HepG2 (cell line): ENCODE results near the gene GPR101. TPM values are rescaled to one million over a fixed set of nuclear protein-coding genes. Genes with fewer than 3 reads are reported as not detected.

Source experiments
- ATAC-seq: fragments of 200-7000 bp; cut with Tn5 transposase; 3 replicates; pipeline ENCODE4 v1.9.1; 2020; ENCODE audit warnings: mild to moderate bottlenecking, moderate library complexity
- BruUV-seq: library from RNA; stranded (reverse); fragments of 400-500 nt; replicated peaks from 2 replicates; lab custom pipeline; 2021; lab: Mats Ljungman, UMichigan
- CTCF ChIA-PET: fragments of 300-600 bp; formaldehyde crosslinking; extraction: SDS; loops from one replicate; lab custom pipeline; 2021; ENCODE audit warnings: low total read pairs, inconsistent platforms, low intra/inter-chr PET ratio; lab: Yijun Ruan, JAX
- POLR2A ChIA-PET: fragments of 350-600 bp; sonication (Branson Sonifier 250); formaldehyde crosslinking; loops from one replicate; lab custom pipeline; 2020; ENCODE audit warnings: antibody characterized with exemption, inconsistent platforms; lab: Yijun Ruan, JAX
- DNase-seq: peaks from one replicate; pipeline ENCODE4 v3.0.0-alpha.2; 2015; ENCODE audit warnings: low spot score
- FAIRE-seq: peaks from 3 replicates; lab custom pipeline; 2011; peaks lifted over from hg19 to GRCh38; lab: Jason Lieb, UNC
- H2AFZ ChIP-seq: one replicate; pipeline ENCODE4 v1.6.1; 2011; ENCODE audit warnings: low read length, inconsistent platforms
- H3K27ac ChIP-seq: fragments of 300-600 bp; 3 replicates; pipeline ENCODE4 v1.8.0; 2011; ENCODE audit warnings: mixed run types, mild to moderate bottlenecking, mixed read lengths, low read length, inconsistent platforms; ENCODE audit not compliant: insufficient read depth; ENCODE audit errors: extremely low read length
- H3K27me3 ChIP-seq, 2 experiments: fragments of 200-600 bp in 1 of 2; 2 replicates in 1 of 2; 3 replicates in 1 of 2; pipeline versions ENCODE4 v1.6.0 to v1.8.0; 2011; ENCODE audit warnings: low read length in 2 of 2, mild to moderate bottlenecking in 2 of 2, moderate library complexity in 2 of 2, inconsistent platforms in 1 of 2; ENCODE audit not compliant: insufficient read depth in 2 of 2, control insufficient read depth in 1 of 2
- H3K36me3 ChIP-seq, 2 experiments: fragments of 200-600 bp in 1 of 2; replicated peaks in 1 of 2; 2 replicates in 1 of 2; 3 replicates in 1 of 2; pipeline versions ENCODE4 v1.5.1 to v1.8.0; 2011; ENCODE audit warnings: low read length in 2 of 2, inconsistent platforms in 1 of 2; ENCODE audit not compliant: insufficient read depth in 2 of 2, control insufficient read depth in 1 of 2
- H3K4me1 ChIP-seq: 2 replicates; pipeline ENCODE4 v1.5.1; 2012; ENCODE audit warnings: low read length, inconsistent platforms; ENCODE audit not compliant: insufficient read depth
- H3K4me2 ChIP-seq: 2 replicates; pipeline ENCODE4 v1.6.0; 2011; ENCODE audit warnings: low read depth, low read length, inconsistent platforms
- H3K4me3 ChIP-seq, 3 experiments: fragments of 200-600 bp in 1 of 3; sonication (generic), shearing (Covaris generic) in 1 of 3; replicated peaks in 1 of 3; 2 replicates each; pipeline ENCODE4 v1.5.1; 2011 to 2016; ENCODE audit warnings: low read length in 3 of 3, inconsistent platforms in 2 of 3, low read depth in 2 of 3, mild to moderate bottlenecking in 2 of 3, control low read depth in 1 of 3, mixed read lengths in 1 of 3; ENCODE audit not compliant: insufficient read depth in 1 of 3
- H3K79me2 ChIP-seq: one replicate; pipeline ENCODE4 v1.6.1; 2011; ENCODE audit warnings: low read length, inconsistent platforms; ENCODE audit not compliant: insufficient read depth
- H3K9ac ChIP-seq: 2 replicates; pipeline ENCODE4 v1.6.0; 2011; ENCODE audit warnings: mild to moderate bottlenecking, low read depth, low read length, inconsistent platforms; ENCODE audit not compliant: insufficient read depth
- H3K9me3 ChIP-seq: 2 replicates; pipeline ENCODE4 v1.5.1; 2012; ENCODE audit warnings: mild to moderate bottlenecking, low read length
- H4K20me1 ChIP-seq: 2 replicates; pipeline ENCODE4 v1.6.0; 2011; ENCODE audit warnings: inconsistent platforms, mild to moderate bottlenecking, low read length, moderate library complexity; ENCODE audit not compliant: insufficient read depth
- EEA1 ChIP-seq: sonication (generic); formaldehyde crosslinking; IDR thresholded peaks from 2 replicates; pipeline ENCODE4 v1.5.1; 2020; ENCODE audit warnings: mild to moderate bottlenecking, missing genetic modification reagents, borderline replicate concordance
- HNRNPL ChIP-seq: fragments of 200-400 bp; formaldehyde crosslinking; IDR thresholded peaks from 2 replicates; pipeline ENCODE4 v1.6.1; 2017; ENCODE audit warnings: mild to moderate bottlenecking, low read depth, low read length
- MAZ ChIP-seq, 2 experiments: sonication (generic) in 1 of 2; formaldehyde crosslinking in 1 of 2; IDR thresholded peaks; 2 replicates each; pipeline versions ENCODE4 v1.5.0 to v1.6.1; 2012 to 2020; ENCODE audit warnings: low read depth in 2 of 2, mild to moderate bottlenecking in 2 of 2, borderline replicate concordance in 1 of 2, improper control_type of control experiment in 1 of 2, low read length in 1 of 2, missing genetic modification reagents in 1 of 2, moderate library complexity in 1 of 2
- RBM39 ChIP-seq: fragments of 200-400 bp; formaldehyde crosslinking; IDR thresholded peaks from one replicate; pipeline ENCODE4 v1.6.1; 2018; ENCODE audit warnings: antibody characterized with exemption, mild to moderate bottlenecking, low read depth, low read length; ENCODE audit not compliant: poor library complexity, severe bottlenecking
- SIN3B ChIP-seq: fragments of 150-350 bp; IDR thresholded peaks from 2 replicates; pipeline ENCODE4 v1.6.1; 2014; ENCODE audit warnings: low read length
- SOX13 ChIP-seq, 3 experiments: fragments of 450-650 bp in 1 of 3; sonication (generic) in 1 of 3; formaldehyde crosslinking in 1 of 3; IDR thresholded peaks in 2 of 3; conservative IDR thresholded peaks in 1 of 3; 2 replicates each; pipeline versions ENCODE4 v1.5.0 to v1.6.1; 2016 to 2020; ENCODE audit warnings: antibody characterized with exemption in 1 of 3, mild to moderate bottlenecking in 1 of 3, missing compliant biosample characterization in 1 of 3, missing genetic modification reagents in 1 of 3, moderate library complexity in 1 of 3
- TAF1 ChIP-seq: sonication (generic); formaldehyde crosslinking; IDR thresholded peaks from 2 replicates; pipeline ENCODE4 v1.4.0; 2020; ENCODE audit warnings: missing genetic modification reagents
- WGBS: methylation state at CpG from one replicate; pipeline ENCODE4 v1.1.6; 2017; ENCODE audit warnings: low lambda C conversion rate; 5-methylcytosine and 5-hydroxymethylcytosine counted together
- in situ Hi-C: cut with HindIII; loops from 2 replicates; pipeline ENCODE4 v1.10.0; 2017; ENCODE audit warnings: low pct_unique_long_range_greater_than_20kb; ENCODE audit not compliant: extremely low pct_ligation_motif_present
- intact Hi-C: fragments of 100-400 bp; cut with micrococcal nuclease; formaldehyde crosslinking; loops from one replicate; pipeline ENCODE4 v1.10.0; 2022; ENCODE audit not compliant: unreplicated experiment
- polyA plus RNA-seq, 8 experiments: library from polyadenylated mRNA; depleted of rRNA in 3 of 8; stranded (reverse) in 7 of 8; unstranded in 1 of 8; fragments of >200 nt; fragmentation: Illumina TruSeq in 4 of 8; extraction: Trizol in 4 of 8; gene quantifications; 2 replicates each; pipeline versions ENCODE4 v1.2.1 to v1.2.3, GENCODE V29; 2011 to 2016; ENCODE audit warnings: low read depth in 4 of 8, missing spikeins in 1 of 8, mixed read lengths in 1 of 8; ENCODE audit not compliant: insufficient read depth in 1 of 8
- total RNA-seq, 5 experiments: library from RNA; depleted of rRNA; stranded (reverse); fragments of >200 nt; fragmentation: Illumina TruSeq; extraction: Trizol; gene quantifications; 2 replicates each; pipeline ENCODE4 v1.2.3, GENCODE V29; 2016; ENCODE audit warnings: low read depth in 1 of 5

Gene GPR101
- total and polyA plus RNA-seq, 2 of the 13 experiments (the other 11 are each of a cell fraction or from before 2014, with no cell fraction given), result not detected

DNA sequence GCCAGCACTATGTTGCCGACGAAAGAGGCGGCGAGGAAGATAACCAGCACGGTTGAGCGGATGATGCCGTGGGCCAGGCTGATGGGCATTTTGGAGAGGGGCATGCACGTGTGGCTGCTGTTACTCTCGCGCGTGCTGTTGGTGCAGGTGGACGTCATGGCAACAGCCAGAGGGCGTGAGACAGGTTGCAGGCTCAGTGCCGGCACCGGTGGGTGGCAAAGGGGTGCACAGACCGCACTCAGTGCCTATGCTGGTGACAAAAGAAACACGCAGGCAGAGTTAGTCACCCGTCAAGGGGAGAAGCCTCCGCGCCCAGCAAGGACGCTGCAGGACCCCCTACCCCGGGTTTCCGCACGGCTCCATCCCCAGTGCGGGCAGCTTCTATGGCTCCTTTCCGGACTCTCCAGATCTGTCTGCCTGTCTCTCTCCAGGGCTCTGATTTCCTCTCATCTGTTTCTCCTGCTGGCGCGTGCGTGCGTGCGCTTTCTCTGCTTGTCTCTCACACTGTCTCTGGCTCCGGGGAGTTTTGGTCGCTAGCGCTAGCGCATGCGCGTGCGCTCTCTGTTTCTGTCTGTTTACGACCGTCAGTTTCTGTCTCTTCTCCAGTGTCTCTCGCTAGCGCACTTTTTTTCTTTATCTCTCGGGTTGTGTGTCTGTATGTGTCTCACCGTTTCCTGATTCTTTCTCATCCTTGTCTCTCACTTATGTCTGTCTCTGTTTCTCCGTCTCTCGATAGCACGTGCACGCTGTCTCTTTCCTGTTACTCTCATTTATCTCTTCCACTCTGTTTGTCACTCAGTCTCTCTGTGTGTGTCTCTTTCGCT is 2.1 kb downstream of the GPR101 start:
- FAIRE-seq, result no peak
- BruUV-seq, result no TSS peak
- POLR2A ChIA-PET, result no interaction called here

GRCh38 chrX:137031039-137031438 is 2.8 kb downstream of the GPR101 start:
- H3K4me1 ChIP-seq, result no peaks in the 10 kb centered on the region
- no peak overlapping the region for H3K27ac ChIP-seq
- no peak overlapping the region for H3K4me2 ChIP-seq
- BruUV-seq, result no TSS peak
- H3K9ac ChIP-seq, result no peak overlapping the region
- no peak for DNase-seq
- no peak for FAIRE-seq
- H3K4me3 ChIP-seq, result no peak overlapping the region
- H3K9me3 ChIP-seq, result no peaks in the 10 kb centered on the region
- H3K79me2 ChIP-seq, result no peaks in the 10 kb centered on the region
- no peak for ATAC-seq
- H4K20me1 ChIP-seq, result no peaks in the 10 kb centered on the region
- no peak for TF ChIP-seq TAF1 (CRISPR knock-in tag)
- TF ChIP-seq HNRNPL, result no peak
- TF ChIP-seq SIN3B, result no peak
- TF ChIP-seq MAZ (IDR thresholded peaks at IDR 0.05; ENCODE audit: borderline replicate concordance, low read depth, low read length), result no peak
- TF ChIP-seq MAZ (CRISPR knock-in tag; IDR thresholded peaks at IDR 0.05; ENCODE audit: low read depth), result no peak
- TF ChIP-seq EEA1, result no peak
- TF ChIP-seq, all 625 proteins: peak for 0
- H3K27me3 ChIP-seq, result no peaks in the 10 kb centered on the region; a peak in 1 of 5 replicates
- in situ Hi-C loops (no loop called here), intact Hi-C loops (no loop called here)
- WGBS, result 41% methylated on average over 13 of the region's 16 CpGs
- no peak overlapping the region for H2AFZ ChIP-seq
- no peaks in the 10 kb centered on the region for H3K36me3 ChIP-seq
- CTCF ChIA-PET, result no interaction called here
- POLR2A ChIA-PET, result no interaction called here

More for the DNA sequence above, 2.1 kb downstream of the GPR101 start:
- DNase-seq, result no peak
- Histone ChIP-seq H3K9ac (no peak overlapping the region), H3K27ac (no peak overlapping the region), H3K36me3 (no peaks in the 10 kb centered on the region), H2AFZ (no peak overlapping the region), H3K27me3 (no peaks in the 10 kb centered on the region; a peak in 1 of 5 replicates), H3K9me3 (no peaks in the 10 kb centered on the region), H3K4me2 (no peak overlapping the region), H4K20me1 (no peaks in the 10 kb centered on the region), H3K4me3 (no peak overlapping the region), H3K79me2 (no peaks in the 10 kb centered on the region), H3K4me1 (no peaks in the 10 kb centered on the region)
- no peak for ATAC-seq
- 74% methylated on average over 23 of the region's 49 CpGs for WGBS
- intact Hi-C loops, result no loop called here
- CTCF ChIA-PET, result no interaction called here
- TF ChIP-seq RBM39, result no peak
- TF ChIP-seq SOX13 (IDR thresholded peaks at IDR 0.05), result no peak
- TF ChIP-seq SOX13 (CRISPR knock-in tag; conservative IDR thresholded peaks at IDR 0.05 in 1 of 2, IDR thresholded peaks at IDR 0.05 in 1 of 2), result no peak
- in situ Hi-C loops, result no loop called here
